HG03064 (cell line): ENCODE data around the gene BPIFA1.

Experiments
- ATAC-seq: cut with Tn5 transposase; IDR thresholded peaks from one replicate; pipeline ENCODE4 v1.9.1; 2021; ENCODE audit warnings: low read depth; ENCODE audit not compliant: unreplicated experiment

The BPIFA1 gene

DNA sequence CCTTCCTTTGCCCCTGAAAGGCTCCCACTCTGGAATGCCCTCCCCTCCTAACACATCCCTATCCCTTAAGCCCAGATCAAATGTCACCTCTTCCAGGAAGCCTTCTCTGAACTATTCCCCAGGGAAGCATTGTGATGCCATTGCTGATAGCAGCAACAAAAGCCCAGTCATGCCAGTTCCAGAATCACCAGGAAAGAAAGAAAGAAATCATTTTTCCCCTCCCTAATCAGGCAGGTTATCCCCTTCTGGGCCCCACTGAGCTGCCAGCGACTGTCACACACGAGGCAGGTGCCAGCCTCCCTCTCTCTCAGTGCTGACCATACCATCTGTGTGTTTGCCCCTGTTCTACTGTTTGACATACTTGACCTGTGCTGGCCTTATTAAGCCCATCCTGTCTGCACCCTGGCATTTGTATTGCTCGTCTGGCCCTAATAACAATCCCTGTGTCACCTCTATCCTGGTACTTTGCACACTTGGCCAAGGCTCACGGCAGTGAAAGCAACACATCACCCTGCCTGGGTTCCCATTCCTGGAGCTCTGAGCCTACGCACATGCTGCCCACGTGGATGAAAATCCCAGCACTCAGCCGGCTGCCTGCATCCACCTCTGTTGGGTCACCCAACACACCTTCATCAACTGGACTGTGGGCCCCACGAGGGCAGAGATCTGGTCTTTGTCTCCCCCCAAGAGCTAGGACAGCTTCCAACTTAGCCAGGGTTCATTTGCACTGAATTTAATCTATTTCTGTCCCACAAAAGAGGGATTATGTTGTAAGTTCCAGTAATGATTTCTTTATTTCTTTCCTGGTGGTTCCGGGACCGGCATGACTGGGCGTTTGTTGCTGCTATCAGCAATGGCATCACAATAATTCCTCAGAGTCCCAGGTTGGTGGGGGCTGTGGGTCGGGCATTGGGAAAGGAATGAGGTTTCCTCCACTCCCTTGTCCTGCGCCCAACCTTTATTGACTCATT is 42.0 kb downstream of the BPIFA1 start:
- ATAC-seq, result no peak

DNA sequence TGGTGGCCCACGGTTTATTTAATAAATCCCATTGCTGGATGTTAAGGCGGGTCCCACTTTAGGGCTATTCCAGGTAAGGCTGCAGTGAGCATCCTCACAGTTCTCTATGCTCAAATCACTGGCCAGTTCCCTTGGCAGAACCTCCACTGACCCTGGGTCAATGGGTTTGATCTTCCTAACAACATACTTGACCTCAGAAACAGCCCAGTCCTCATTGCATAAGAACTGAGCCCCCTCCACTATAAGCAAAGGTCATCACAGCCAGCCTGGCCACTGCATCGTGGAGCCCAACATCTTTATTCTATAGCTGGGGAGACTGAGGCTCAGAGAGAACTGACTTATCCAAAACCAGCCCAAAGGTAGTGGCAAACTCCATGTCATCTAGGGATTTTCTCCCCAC is 42.9 kb downstream of the BPIFA1 start:
- no peak for ATAC-seq

- ATAC-seq, result no peak
These were observed 43.6 kb downstream of the BPIFA1 start for GRCh38 chr20:33279261-33279910.

GRCh38 chr20:33280000-33280680 is 44.3 kb downstream of the BPIFA1 start:
- no peak for ATAC-seq

DNA sequence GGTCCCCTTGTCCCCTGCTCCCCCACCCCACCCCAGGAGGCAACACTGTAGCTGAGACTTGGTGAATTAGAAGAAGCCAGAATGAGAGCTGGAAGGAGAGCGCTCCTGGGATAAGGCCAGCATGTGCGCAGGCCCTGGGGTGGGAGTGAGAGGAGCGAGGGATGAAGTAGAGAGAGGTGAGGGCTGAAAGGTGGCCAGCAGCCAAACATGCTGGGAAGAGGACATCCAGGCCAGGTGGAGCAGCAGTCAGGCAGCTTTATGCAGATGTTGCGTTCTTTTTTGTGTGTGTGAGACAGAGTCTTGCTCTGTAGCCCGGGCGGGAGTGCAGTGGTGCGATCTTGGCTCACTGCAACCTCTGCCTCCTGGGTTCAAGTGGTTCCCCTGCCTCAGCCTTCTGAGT is 45.0 kb downstream of the BPIFA1 start:
- no peak for ATAC-seq

- ATAC-seq, result no peak
These were observed 45.9 kb downstream of the BPIFA1 start for GRCh38 chr20:33281550-33282146.

GRCh38 chr20:33282196-33282934 is 46.6 kb downstream of the BPIFA1 start:
- ATAC-seq, result no peak

GRCh38 chr20:33282991-33283555 is 47.3 kb downstream of the BPIFA1 start, which contains the start of gene BPIFB1:
Gene BPIFB1 (plus strand): TSS chr20:33283214. CDS start chr20:33286074, 2,860 bp downstream.
- ATAC-seq, result no peak

GRCh38 chr20:33284284-33284683 is 48.5 kb downstream of the BPIFA1 start:
- ATAC-seq, result no peak

- no peak for ATAC-seq
These were observed 49.1 kb downstream of the BPIFA1 start for GRCh38 chr20:33284937-33285336.

- no peak for ATAC-seq
These were observed 50.2 kb downstream of the BPIFA1 start for GRCh38 chr20:33285861-33286495.

DNA sequence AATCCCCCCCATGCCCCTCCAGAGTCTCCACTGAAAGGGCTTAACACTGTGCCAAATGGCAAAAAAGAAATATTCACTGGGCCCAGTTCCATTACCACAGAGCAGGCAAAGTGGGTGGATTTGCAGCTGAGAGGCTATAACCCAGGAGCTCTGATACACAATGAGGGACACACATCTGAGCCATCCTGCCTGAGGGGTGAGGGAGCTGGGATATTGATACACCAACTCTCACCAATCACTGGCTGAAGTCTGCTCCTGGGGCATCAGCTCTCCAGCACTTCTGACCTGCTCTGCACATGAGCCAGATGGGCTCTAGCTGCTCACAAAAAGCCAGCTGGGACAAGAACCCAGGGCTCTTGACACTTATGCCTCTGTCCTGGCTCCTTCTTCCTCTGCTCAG is 52.1 kb downstream of the BPIFA1 start:
- ATAC-seq, result no peak

DNA sequence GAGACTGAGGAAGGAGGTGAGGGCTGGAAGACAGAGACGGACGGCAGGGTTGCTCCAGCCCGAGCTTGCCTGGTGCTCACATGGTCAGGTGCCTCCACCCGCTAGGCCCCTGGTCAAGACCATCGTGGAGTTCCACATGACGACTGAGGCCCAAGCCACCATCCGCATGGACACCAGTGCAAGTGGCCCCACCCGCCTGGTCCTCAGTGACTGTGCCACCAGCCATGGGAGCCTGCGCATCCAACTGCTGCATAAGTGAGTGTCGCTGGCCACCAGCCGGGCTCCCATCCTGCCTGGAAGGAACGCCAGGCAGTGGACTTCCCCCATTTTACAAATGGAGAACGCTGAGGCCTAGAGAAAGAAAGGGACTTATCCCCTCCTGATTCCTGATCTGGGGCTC is 55.1 kb downstream of the BPIFA1 start:
- ATAC-seq, result no peak

DNA sequence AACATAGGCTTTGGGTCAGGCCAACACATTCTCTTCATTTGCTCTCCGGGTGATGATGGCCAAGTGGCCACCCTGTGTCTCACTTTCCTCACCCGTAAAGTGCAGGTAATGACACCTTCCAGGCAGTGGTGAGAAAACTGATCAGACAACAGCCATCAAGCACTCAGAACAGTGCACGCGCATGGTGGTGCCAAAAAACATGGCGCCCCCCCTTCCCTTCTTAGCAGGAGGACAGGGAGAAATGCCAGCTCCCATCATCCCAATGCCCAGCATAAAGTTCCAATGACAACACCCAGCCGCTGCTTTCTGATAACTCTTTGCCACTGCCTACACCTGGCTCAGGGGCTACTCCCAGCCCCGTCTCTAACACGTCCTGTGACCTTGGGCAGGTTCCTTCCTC is 55.6 kb downstream of the BPIFA1 start:
- no peak for ATAC-seq

- no peak for ATAC-seq
These were observed 56.1 kb downstream of the BPIFA1 start for GRCh38 chr20:33291830-33292355.
